SK-N-SH (cell line): ENCODE data around the gene GJC3. TPM values are rescaled to one million over a fixed set of nuclear protein-coding genes. Genes with fewer than 3 reads are reported as not detected.

Source experiments
- CTCF ChIA-PET: fragments of 300-600, 350-600 bp; formaldehyde crosslinking; extraction: SDS; loops from one replicate; lab custom pipeline; 2021; lab: Yijun Ruan, JAX
- POLR2A ChIA-PET: fragments of 350-600 bp; sonication (Branson Sonifier 250); formaldehyde crosslinking; extraction: SDS; loops from one replicate; lab custom pipeline; 2020; ENCODE audit warnings: antibody characterized with exemption, inconsistent platforms; lab: Yijun Ruan, JAX
- DNase-seq: peaks from one replicate; pipeline ENCODE4 v3.0.0; 2012
- H2AFZ ChIP-seq: fragments of 200-600 bp; sonication (generic); 2 replicates; pipeline ENCODE4 v1.8.1; 2016; ENCODE audit warnings: antibody characterized with exemption, mild to moderate bottlenecking, low read depth
- H3F3A ChIP-seq: fragments of 200-600 bp; sonication (generic); replicated peaks from 2 replicates; pipeline ENCODE3; 2016; ENCODE audit warnings: antibody characterized with exemption, mild to moderate bottlenecking; ENCODE audit not compliant: insufficient read depth
- H3K27ac ChIP-seq, 2 experiments: fragments of 200-500 bp in 1 of 2; fragments of 200-600 bp in 1 of 2; sonication (Bioruptor generic) in 1 of 2; sonication (generic), shearing (Covaris generic) in 1 of 2; 2 replicates each; pipeline versions ENCODE4 v1.5.1 to v1.6.1; 2014 to 2016; ENCODE audit warnings: low read depth in 2 of 2, inconsistent platforms in 1 of 2, low read length in 1 of 2, mild to moderate bottlenecking in 1 of 2, mixed read lengths in 1 of 2
- H3K27me3 ChIP-seq: fragments of 200-600 bp; sonication (generic), shearing (Covaris generic); 2 replicates; pipeline ENCODE4 v1.6.1; 2016; ENCODE audit warnings: mixed run types; ENCODE audit not compliant: insufficient read depth
- H3K36me3 ChIP-seq, 2 experiments: fragments of 200-500 bp in 1 of 2; fragments of 200-600 bp in 1 of 2; sonication (Bioruptor generic) in 1 of 2; sonication (generic) in 1 of 2; replicated peaks in 1 of 2; 2 replicates each; pipeline versions ENCODE3 to v1.5.1; 2014 to 2016; ENCODE audit warnings: low read length in 1 of 2, mild to moderate bottlenecking in 1 of 2; ENCODE audit not compliant: insufficient read depth in 2 of 2, control insufficient read depth in 1 of 2
- H3K4me1 ChIP-seq, 2 experiments: fragments of 200-500 bp in 1 of 2; fragments of 200-600 bp in 1 of 2; sonication (Bioruptor generic) in 1 of 2; sonication (generic), shearing (Covaris generic) in 1 of 2; 2 replicates each; pipeline versions ENCODE4 v1.5.1 to v1.6.1; 2014 to 2016; ENCODE audit warnings: low read depth in 1 of 2, low read length in 1 of 2, mixed run types in 1 of 2; ENCODE audit not compliant: insufficient read depth in 2 of 2, control insufficient read depth in 1 of 2
- H3K4me2 ChIP-seq: fragments of 200-600 bp; sonication (generic), shearing (Covaris generic); 2 replicates; pipeline ENCODE4 v1.6.1; 2017; ENCODE audit warnings: mixed run types
- H3K4me3 ChIP-seq, 2 experiments: fragments of 200-500 bp in 1 of 2; fragments of 200-600 bp in 1 of 2; sonication (Bioruptor generic) in 1 of 2; sonication (generic), shearing (Covaris generic) in 1 of 2; 2 replicates each; pipeline versions ENCODE4 v1.5.1 to v1.8.1; 2014 to 2016; ENCODE audit warnings: low read depth in 2 of 2, inconsistent platforms in 1 of 2, low read length in 1 of 2, mild to moderate bottlenecking in 1 of 2, mixed read lengths in 1 of 2, moderate library complexity in 1 of 2
- H3K79me2 ChIP-seq: fragments of 200-600 bp; sonication (generic); 2 replicates; pipeline ENCODE4 v1.8.1; 2017; ENCODE audit warnings: mild to moderate bottlenecking; ENCODE audit not compliant: insufficient read depth
- H3K9ac ChIP-seq: fragments of 200-600 bp; sonication (generic); 2 replicates; pipeline ENCODE4 v1.6.1; 2017; ENCODE audit warnings: mixed run types
- H3K9me2 ChIP-seq: fragments of 200-600 bp; sonication (generic); 2 replicates; pipeline ENCODE4 v1.6.1; 2017; ENCODE audit warnings: mixed run types
- H3K9me3 ChIP-seq: fragments of 200-600 bp; sonication (generic); 2 replicates; pipeline ENCODE4 v1.6.1; 2017; ENCODE audit warnings: mixed run types, mild to moderate bottlenecking, moderate library complexity
- H4K20me1 ChIP-seq: fragments of 200-600 bp; sonication (generic); 2 replicates; pipeline ENCODE4 v1.6.1; 2017; ENCODE audit warnings: mild to moderate bottlenecking, mixed run types; ENCODE audit not compliant: insufficient read depth
- CHD2 ChIP-seq: fragments of 150-350 bp; IDR thresholded peaks from 2 replicates; pipeline ENCODE4 v1.6.1; 2018; ENCODE audit warnings: low read length; ENCODE audit not compliant: partially characterized antibody
- EZH2phosphoT487 ChIP-seq: fragments of 200-600 bp; sonication (generic); IDR thresholded peaks from 2 replicates; pipeline ENCODE4 v1.6.1; 2017; ENCODE audit warnings: low read depth, mixed run types, mild to moderate bottlenecking, antibody characterized with exemption, moderate library complexity, borderline replicate concordance
- FOXJ3 ChIP-seq: sonication (generic); formaldehyde crosslinking; IDR thresholded peaks from 2 replicates; pipeline ENCODE4 v1.5.1; 2020; ENCODE audit warnings: mild to moderate bottlenecking, missing genetic modification reagents
- FOXM1 ChIP-seq: IDR thresholded peaks from 2 replicates; pipeline ENCODE4 v1.4.0; 2012; ENCODE audit warnings: low read depth, mild to moderate bottlenecking
- GATA2 ChIP-seq: sonication (generic); formaldehyde crosslinking; IDR thresholded peaks from 2 replicates; pipeline ENCODE4 v1.5.0; 2020; ENCODE audit warnings: mild to moderate bottlenecking, missing genetic modification reagents
- JUND ChIP-seq: IDR thresholded peaks from 2 replicates; pipeline ENCODE4 v1.4.0; 2012
- MAX ChIP-seq: IDR thresholded peaks from 2 replicates; pipeline ENCODE4 v1.4.0; 2012; ENCODE audit warnings: low read depth
- MEF2A ChIP-seq: IDR thresholded peaks from 2 replicates; pipeline ENCODE4 v1.4.0; 2012; ENCODE audit warnings: low read depth, borderline replicate concordance
- MXI1 ChIP-seq: IDR thresholded peaks from 2 replicates; pipeline ENCODE4 v1.6.1; 2012; ENCODE audit warnings: mild to moderate bottlenecking, low read depth, low read length, improper control_type of control experiment
- NRF1 ChIP-seq: IDR thresholded peaks from 2 replicates; pipeline ENCODE4 v1.6.1; 2012; ENCODE audit warnings: low read depth, mild to moderate bottlenecking, low read length
- POLR2AphosphoS5 ChIP-seq: IDR thresholded peaks from 2 replicates; pipeline ENCODE4 v1.6.1; 2012; ENCODE audit warnings: low read depth, low read length
- RAD21 ChIP-seq: IDR thresholded peaks from 2 replicates; pipeline ENCODE4 v1.6.1; 2012; ENCODE audit warnings: mild to moderate bottlenecking, low read length
- RXRA ChIP-seq: IDR thresholded peaks from 2 replicates; pipeline ENCODE4 v1.4.0; 2012; ENCODE audit warnings: low read depth, mild to moderate bottlenecking, borderline replicate concordance
- SMC3 ChIP-seq: IDR thresholded peaks from 2 replicates; pipeline ENCODE4 v1.6.1; 2012; ENCODE audit warnings: low read depth, low read length, improper control_type of control experiment
- TCF12 ChIP-seq: IDR thresholded peaks from 2 replicates; pipeline ENCODE4 v1.4.0; 2012
- ZBTB33 ChIP-seq: IDR thresholded peaks from 2 replicates; pipeline ENCODE4 v1.4.0; 2012; ENCODE audit warnings: low read depth, borderline replicate concordance
- WGBS: methylation state at CpG from one replicate; pipeline ENCODE4 v1.1.6; 2017; ENCODE audit warnings: low lambda C conversion rate; 5-methylcytosine and 5-hydroxymethylcytosine counted together
- polyA plus RNA-seq, 3 experiments: library from polyadenylated mRNA; depleted of rRNA; stranded (reverse); fragments of >200 nt; gene quantifications; 2 replicates each; pipeline ENCODE4 v1.2.3, GENCODE V29; 2012
- TF ChIP-seq, protein P1 (sequence below): fragments of 200-600 bp; sonication (generic); IDR thresholded peaks from 2 replicates; pipeline ENCODE4 v1.6.1; 2017; ENCODE audit warnings: antibody characterized with exemption, mild to moderate bottlenecking, moderate library complexity
- TF ChIP-seq, protein P2 (sequence below): IDR thresholded peaks from 2 replicates; pipeline ENCODE4 v1.6.1; 2012; ENCODE audit warnings: mild to moderate bottlenecking, low read depth, low read length, moderate library complexity

GJC3 gene
- polyA plus RNA-seq, 1 of the 3 experiments (the other 2 are of a cell fraction): not detected

- Histone ChIP-seq H3K36me3 (no peaks in the 10 kb centered on the region), H3K4me2 (peak overlapping the region; percentile 61), H3K9ac (peak overlapping the region; percentile 65), H3K9me2 (no peaks in the 10 kb centered on the region), H3F3A (no peaks in the 10 kb centered on the region), H3K27me3 (peaks cover 19% of the 10 kb centered on the region; the same call in 1 of the 2 replicates), H3K79me2 (peaks cover 34% of the 10 kb centered on the region), H4K20me1 (no peaks in the 10 kb centered on the region), H3K4me1 (no peaks in the 10 kb centered on the region; a peak in 1 of 4 replicates), H3K9me3 (peaks cover 11% of the 10 kb centered on the region; the same call in 1 of the 2 replicates), H2AFZ (peak overlapping the region; percentile 80), H3K4me3 (peak overlapping the region; percentile 59 to 64), H3K27ac (peak overlapping the region; percentile 24 to 64; a peak in 3 of 4 replicates)
- TF ChIP-seq JUND (no peak), ZBTB33 (no peak), TCF12 (no peak), SMC3 (no peak), RAD21 (no peak), RXRA (no peak), CHD2 (no peak), FOXJ3 (CRISPR knock-in tag) (no peak), POLR2AphosphoS5 (no peak), FOXM1 (no peak)
- TF ChIP-seq, protein P1, sequence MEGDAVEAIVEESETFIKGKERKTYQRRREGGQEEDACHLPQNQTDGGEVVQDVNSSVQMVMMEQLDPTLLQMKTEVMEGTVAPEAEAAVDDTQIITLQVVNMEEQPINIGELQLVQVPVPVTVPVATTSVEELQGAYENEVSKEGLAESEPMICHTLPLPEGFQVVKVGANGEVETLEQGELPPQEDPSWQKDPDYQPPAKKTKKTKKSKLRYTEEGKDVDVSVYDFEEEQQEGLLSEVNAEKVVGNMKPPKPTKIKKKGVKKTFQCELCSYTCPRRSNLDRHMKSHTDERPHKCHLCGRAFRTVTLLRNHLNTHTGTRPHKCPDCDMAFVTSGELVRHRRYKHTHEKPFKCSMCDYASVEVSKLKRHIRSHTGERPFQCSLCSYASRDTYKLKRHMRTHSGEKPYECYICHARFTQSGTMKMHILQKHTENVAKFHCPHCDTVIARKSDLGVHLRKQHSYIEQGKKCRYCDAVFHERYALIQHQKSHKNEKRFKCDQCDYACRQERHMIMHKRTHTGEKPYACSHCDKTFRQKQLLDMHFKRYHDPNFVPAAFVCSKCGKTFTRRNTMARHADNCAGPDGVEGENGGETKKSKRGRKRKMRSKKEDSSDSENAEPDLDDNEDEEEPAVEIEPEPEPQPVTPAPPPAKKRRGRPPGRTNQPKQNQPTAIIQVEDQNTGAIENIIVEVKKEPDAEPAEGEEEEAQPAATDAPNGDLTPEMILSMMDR: no peak
- ChIA-PET CTCF (interaction anchor here (0.8 to 4.7 kb wide), 8 partner anchors 10 to 161 kb away, joined by 3 to 29 read pairs (median 10); partner anchors contain the start of genes GJC3 and ZNF3), POLR2A (interaction anchor here (0.6 to 0.9 kb wide), 2 partner anchors 32 to 303 kb away, joined by 3 to 5 read pairs; partner anchors contain the start of gene ZSCAN25)
- DNase-seq: no peak
- WGBS: 27% methylated on average over 4 of the region's 4 CpGs
These were observed 9.7 kb downstream of the GJC3 start for GRCh38 chr7:99919814-99920112.

DNA sequence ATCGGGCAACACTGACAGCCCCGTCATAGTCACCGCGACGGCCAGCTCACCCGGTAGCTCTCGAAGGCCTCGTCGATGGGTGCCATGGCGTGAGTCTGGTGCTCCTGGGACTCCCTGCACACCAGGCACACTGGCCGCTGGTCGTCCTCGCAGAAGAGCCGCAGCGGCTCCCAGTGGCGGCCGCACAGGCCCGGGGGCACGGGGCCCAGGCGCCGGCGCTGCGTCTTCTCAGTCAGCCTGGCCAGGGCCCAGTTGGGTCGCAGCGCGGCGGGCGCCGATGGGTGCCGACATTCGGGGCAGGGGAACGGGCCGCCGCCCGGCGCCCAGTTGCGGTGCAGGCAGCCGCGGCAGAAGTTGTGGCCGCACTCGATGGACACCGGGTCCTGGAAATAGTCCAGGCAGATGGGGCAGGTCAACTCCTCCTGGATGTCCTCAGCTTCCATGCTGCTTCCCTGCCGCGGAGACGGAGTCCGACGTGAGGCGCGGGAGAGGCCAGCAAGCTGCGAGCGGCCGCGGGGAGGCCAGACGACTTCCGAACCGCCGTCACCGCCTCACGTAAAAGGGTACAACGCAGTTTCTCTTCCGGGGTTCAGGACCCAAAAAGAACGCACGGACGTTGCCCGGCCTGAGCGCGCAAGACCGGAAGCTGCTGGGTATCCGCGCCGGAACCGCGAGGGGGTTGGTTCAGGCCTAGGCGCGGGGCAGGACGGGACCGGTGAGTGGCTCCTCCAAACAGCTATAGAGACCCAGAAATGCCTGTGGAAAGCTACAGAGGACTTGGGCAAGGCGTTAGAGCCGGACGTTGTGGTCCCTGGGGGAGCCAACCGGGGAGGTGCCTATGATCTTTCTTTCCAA, 10.2 kb downstream of the GJC3 start, which contains the start of gene TRIM4:
Gene TRIM4, minus strand, starts transcription at position 572 of the 855 bp plus-strand sequence. Its CDS starts 129 bp downstream, at position 443.
- Histone ChIP-seq H3K9me2 (no peaks in the 10 kb centered on the region), H2AFZ (peak within 1 kb of the TSS; percentile 80), H3K27me3 (peaks cover 19% of the 10 kb centered on the region; the same call in 1 of the 2 replicates), H3F3A (no peaks in the 10 kb centered on the region), H3K4me1 (no peaks in the 10 kb centered on the region; a peak in 1 of 4 replicates), H4K20me1 (no peaks in the 10 kb centered on the region), H3K9me3 (peaks cover 11% of the 10 kb centered on the region; the same call in 1 of the 2 replicates), H3K4me3 (peak within 1 kb of the TSS; percentile 59 to 64), H3K27ac (peak within 1 kb of the TSS; percentile 62 to 64), H3K79me2 (peaks cover 34% of the 10 kb centered on the region), H3K4me2 (peak within 1 kb of the TSS; percentile 61), H3K36me3 (no peaks in the 10 kb centered on the region), H3K9ac (peak within 1 kb of the TSS; percentile 65)
- ChIA-PET CTCF (interaction anchor here (0.8 to 6.3 kb wide), 12 partner anchors 10 to 394 kb away, joined by 3 to 30 read pairs (median 4); partner anchors contain the start of genes GJC3 and ZNF3), POLR2A (interaction anchor here (0.6 to 1.2 kb wide), 3 partner anchors 11 to 303 kb away, joined by 3 to 5 read pairs (median 3); partner anchors contain the start of gene ZSCAN25)
- WGBS: 21% methylated on average over 56 of the region's 81 CpGs
- DNase-seq: peak; percentile 87
- TF ChIP-seq MEF2A (no peak), CHD2 (no peak), MAX (peak; percentile 65), EZH2phosphoT487 (no peak), MXI1 (peak; percentile 6; the same call in 1 of the 2 replicates), GATA2 (no peak), NRF1 (peak; percentile 35; the same call in 1 of the 2 replicates), POLR2AphosphoS5 (0 out of 2 replicates have a peak, but pooled peaks have one; percentile 34)
- TF ChIP-seq, protein P2, sequence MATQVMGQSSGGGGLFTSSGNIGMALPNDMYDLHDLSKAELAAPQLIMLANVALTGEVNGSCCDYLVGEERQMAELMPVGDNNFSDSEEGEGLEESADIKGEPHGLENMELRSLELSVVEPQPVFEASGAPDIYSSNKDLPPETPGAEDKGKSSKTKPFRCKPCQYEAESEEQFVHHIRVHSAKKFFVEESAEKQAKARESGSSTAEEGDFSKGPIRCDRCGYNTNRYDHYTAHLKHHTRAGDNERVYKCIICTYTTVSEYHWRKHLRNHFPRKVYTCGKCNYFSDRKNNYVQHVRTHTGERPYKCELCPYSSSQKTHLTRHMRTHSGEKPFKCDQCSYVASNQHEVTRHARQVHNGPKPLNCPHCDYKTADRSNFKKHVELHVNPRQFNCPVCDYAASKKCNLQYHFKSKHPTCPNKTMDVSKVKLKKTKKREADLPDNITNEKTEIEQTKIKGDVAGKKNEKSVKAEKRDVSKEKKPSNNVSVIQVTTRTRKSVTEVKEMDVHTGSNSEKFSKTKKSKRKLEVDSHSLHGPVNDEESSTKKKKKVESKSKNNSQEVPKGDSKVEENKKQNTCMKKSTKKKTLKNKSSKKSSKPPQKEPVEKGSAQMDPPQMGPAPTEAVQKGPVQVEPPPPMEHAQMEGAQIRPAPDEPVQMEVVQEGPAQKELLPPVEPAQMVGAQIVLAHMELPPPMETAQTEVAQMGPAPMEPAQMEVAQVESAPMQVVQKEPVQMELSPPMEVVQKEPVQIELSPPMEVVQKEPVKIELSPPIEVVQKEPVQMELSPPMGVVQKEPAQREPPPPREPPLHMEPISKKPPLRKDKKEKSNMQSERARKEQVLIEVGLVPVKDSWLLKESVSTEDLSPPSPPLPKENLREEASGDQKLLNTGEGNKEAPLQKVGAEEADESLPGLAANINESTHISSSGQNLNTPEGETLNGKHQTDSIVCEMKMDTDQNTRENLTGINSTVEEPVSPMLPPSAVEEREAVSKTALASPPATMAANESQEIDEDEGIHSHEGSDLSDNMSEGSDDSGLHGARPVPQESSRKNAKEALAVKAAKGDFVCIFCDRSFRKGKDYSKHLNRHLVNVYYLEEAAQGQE: no peak
